ENCODE data around the gene MARK3.
"Not testable (repeated sequence)": the region's sequence is repeated elsewhere in the genome, so short reads cannot be mapped to it uniquely, and the experiment has no call there.

Gene MARK3

GRCh38 chr14:103525430-103526246, 140.4 kb downstream of the MARK3 start:
- not testable (repeated sequence) for DNase-seq (ENCODE audit: low spot score)

GRCh38 chr14:103526247-103526913, 141.2 kb downstream of the MARK3 start:
- DNase-seq (ENCODE audit: low spot score), result no peak

GRCh38 chr14:103526914-103527248, 141.7 kb downstream of the MARK3 start:
- DNase-seq (ENCODE audit: low spot score), result no peak

GRCh38 chr14:103527408-103528145, 142.4 kb downstream of the MARK3 start:
- DNase-seq (ENCODE audit: low spot score), result no peak

GRCh38 chr14:103528146-103528586, 143.0 kb downstream of the MARK3 start:
- DNase-seq (ENCODE audit: low spot score), result no peak

- peak; percentile 74 for DNase-seq (ENCODE audit: low spot score)
Observed at GRCh38 chr14:103528587-103529382, 143.6 kb downstream of the MARK3 start, which contains the start of gene TRMT61A. Gene TRMT61A, plus strand, starts transcription at chr14:103529196. Its CDS starts 783 bp downstream, at chr14:103529979.

GRCh38 chr14:103529383-103530365, 144.5 kb downstream of the MARK3 start:
- no peak for DNase-seq (ENCODE audit: low spot score)

GRCh38 chr14:103530390-103530789, 145.2 kb downstream of the MARK3 start:
- DNase-seq (ENCODE audit: low spot score), result no peak

- no peak for DNase-seq (ENCODE audit: low spot score)
Observed at GRCh38 chr14:103530831-103531230, 145.6 kb downstream of the MARK3 start.

GRCh38 chr14:103531421-103532215, 146.4 kb downstream of the MARK3 start:
- DNase-seq (ENCODE audit: low spot score), result no peak

- DNase-seq (ENCODE audit: low spot score), result no peak
Observed at GRCh38 chr14:103532216-103533136, 147.3 kb downstream of the MARK3 start.

GRCh38 chr14:103533137-103533998, 148.2 kb downstream of the MARK3 start:
- no peak for DNase-seq (ENCODE audit: low spot score)

- DNase-seq (ENCODE audit: low spot score), result no peak
Observed at GRCh38 chr14:103533999-103534575, 148.9 kb downstream of the MARK3 start.

GRCh38 chr14:103534576-103535061, 149.4 kb downstream of the MARK3 start:
- no peak for DNase-seq (ENCODE audit: low spot score)

GRCh38 chr14:103535081-103535890, 150.1 kb downstream of the MARK3 start:
- no peak for DNase-seq (ENCODE audit: low spot score)

Measured in SK-N-DZ (cell line).